ENCODE measurements around the gene CYP4F8.
"Not testable (repeated sequence)": the region's sequence is repeated elsewhere in the genome, so short reads cannot be mapped to it uniquely, and the experiment has no call there.

The CYP4F8 gene

GRCh38 chr19:15589760-15590451 is 25.1 kb upstream of the CYP4F8 start:
- H3K9me3 ChIP-seq (ENCODE audit: low read length) = no peaks in the 10 kb centered on the region
- no peaks in the 10 kb centered on the region for H3F3A ChIP-seq (ENCODE audit: insufficient read depth, low read length)
- no peak for TF ChIP-seq EZH2 (IDR thresholded peaks at IDR 0.05; ENCODE audit: borderline replicate concordance, low read length)
- TF ChIP-seq CTCF (IDR thresholded peaks at IDR 0.05; ENCODE audit: low read length) = no peak
- no peak overlapping the region for H3K4me3 ChIP-seq (ENCODE audit: low read depth, low read length, poor library complexity, severe bottlenecking)
- no peak overlapping the region for H3K4me2 ChIP-seq (ENCODE audit: low read length)
- no peak overlapping the region for H3K9ac ChIP-seq (ENCODE audit: low read length)
- H3K27me3 ChIP-seq (ENCODE audit: insufficient read depth, low read length) = no peaks in the 10 kb centered on the region
- no peaks in the 10 kb centered on the region for H3K4me1 ChIP-seq (ENCODE audit: insufficient read depth, low read length, severe bottlenecking)
- H3K27ac ChIP-seq (ENCODE audit: low read depth, low read length, poor library complexity, severe bottlenecking) = no peak overlapping the region
- H3K79me2 ChIP-seq (ENCODE audit: insufficient read depth, low read length) = no peaks in the 10 kb centered on the region
- no peaks in the 10 kb centered on the region for H3K36me3 ChIP-seq (ENCODE audit: insufficient read depth, low read length)
- no peaks in the 10 kb centered on the region for H3K9me2 ChIP-seq (ENCODE audit: low read depth, low read length)
- H2AFZ ChIP-seq (ENCODE audit: low read length) = no peak overlapping the region
- no peaks in the 10 kb centered on the region for H4K20me1 ChIP-seq (ENCODE audit: insufficient read depth, low read length)

- no peak overlapping the region for H3K9ac ChIP-seq (ENCODE audit: low read length)
- no peak overlapping the region for H3K4me3 ChIP-seq (ENCODE audit: low read depth, low read length, poor library complexity, severe bottlenecking)
- H3K36me3 ChIP-seq (ENCODE audit: insufficient read depth, low read length) = no peaks in the 10 kb centered on the region
- H3K27ac ChIP-seq (ENCODE audit: low read depth, low read length, poor library complexity, severe bottlenecking) = no peak overlapping the region
- no peaks in the 10 kb centered on the region for H3K9me3 ChIP-seq (ENCODE audit: low read length)
- H4K20me1 ChIP-seq (ENCODE audit: insufficient read depth, low read length) = no peaks in the 10 kb centered on the region
- TF ChIP-seq CTCF (IDR thresholded peaks at IDR 0.05; ENCODE audit: low read length) (no peak), EZH2 (IDR thresholded peaks at IDR 0.05; ENCODE audit: borderline replicate concordance, low read length) (no peak)
- H2AFZ ChIP-seq (ENCODE audit: low read length) = no peak overlapping the region
- H3F3A ChIP-seq (ENCODE audit: insufficient read depth, low read length) = no peaks in the 10 kb centered on the region
- no peaks in the 10 kb centered on the region for H3K79me2 ChIP-seq (ENCODE audit: insufficient read depth, low read length)
- H3K9me2 ChIP-seq (ENCODE audit: low read depth, low read length) = no peaks in the 10 kb centered on the region
- no peaks in the 10 kb centered on the region for H3K4me1 ChIP-seq (ENCODE audit: insufficient read depth, low read length, severe bottlenecking)
- H3K4me2 ChIP-seq (ENCODE audit: low read length) = no peak overlapping the region
- no peaks in the 10 kb centered on the region for H3K27me3 ChIP-seq (ENCODE audit: insufficient read depth, low read length)
Measured at GRCh38 chr19:15591796-15592195, 23.2 kb upstream of the CYP4F8 start.

- H3K27me3 ChIP-seq (ENCODE audit: insufficient read depth, low read length); H3K4me3 ChIP-seq (ENCODE audit: low read depth, low read length, poor library complexity, severe bottlenecking); H3K9ac ChIP-seq (ENCODE audit: low read length); H4K20me1 ChIP-seq (ENCODE audit: insufficient read depth, low read length); H3K36me3 ChIP-seq (ENCODE audit: insufficient read depth, low read length); H3K27ac ChIP-seq (ENCODE audit: low read depth, low read length, poor library complexity, severe bottlenecking); H2AFZ ChIP-seq (ENCODE audit: low read length); H3K9me2 ChIP-seq (ENCODE audit: low read depth, low read length); H3K4me2 ChIP-seq (ENCODE audit: low read length); H3K9me3 ChIP-seq (ENCODE audit: low read length); H3K79me2 ChIP-seq (ENCODE audit: insufficient read depth, low read length); H3K4me1 ChIP-seq (ENCODE audit: insufficient read depth, low read length, severe bottlenecking); H3F3A ChIP-seq (ENCODE audit: insufficient read depth, low read length): not testable (repeated sequence)
Measured at GRCh38 chr19:15592506-15592905, 22.5 kb upstream of the CYP4F8 start.

GRCh38 chr19:15593766-15594165 is 21.3 kb upstream of the CYP4F8 start:
- not testable (repeated sequence) for H2AFZ ChIP-seq (ENCODE audit: low read length); H3K4me1 ChIP-seq (ENCODE audit: insufficient read depth, low read length, severe bottlenecking); H3K9me2 ChIP-seq (ENCODE audit: low read depth, low read length); H3K36me3 ChIP-seq (ENCODE audit: insufficient read depth, low read length); H3K9ac ChIP-seq (ENCODE audit: low read length); H3K79me2 ChIP-seq (ENCODE audit: insufficient read depth, low read length); H3K4me2 ChIP-seq (ENCODE audit: low read length); H3K9me3 ChIP-seq (ENCODE audit: low read length); H4K20me1 ChIP-seq (ENCODE audit: insufficient read depth, low read length); H3F3A ChIP-seq (ENCODE audit: insufficient read depth, low read length); H3K27ac ChIP-seq (ENCODE audit: low read depth, low read length, poor library complexity, severe bottlenecking); H3K4me3 ChIP-seq (ENCODE audit: low read depth, low read length, poor library complexity, severe bottlenecking); H3K27me3 ChIP-seq (ENCODE audit: insufficient read depth, low read length)
